ENCODE results near the gene DYSF. TPM values are rescaled to one million over a fixed set of nuclear protein-coding genes. Genes with fewer than 3 reads are reported as not detected.

Gene DYSF
- total RNA-seq, 1 donor from 2014 or later: 20.1 TPM

DNA sequence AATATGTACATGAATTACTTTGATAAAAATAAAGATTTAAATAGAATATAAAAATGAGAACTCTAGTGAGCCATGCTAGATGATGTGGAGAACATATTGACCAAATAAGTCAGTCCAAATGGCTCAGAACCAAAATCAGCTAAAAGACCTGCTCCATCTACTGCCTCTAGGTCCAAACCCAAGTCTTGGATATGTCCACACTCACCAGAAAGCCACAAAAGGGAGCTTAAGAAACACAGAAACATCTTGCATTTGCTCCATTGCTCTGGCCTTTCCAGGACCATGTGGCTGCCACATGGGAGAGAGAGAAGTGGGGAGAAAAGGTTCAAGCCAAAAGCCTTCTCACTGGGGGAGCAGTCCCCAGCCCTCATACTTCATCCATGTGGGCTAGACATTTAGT, 272.5 kb downstream of the DYSF start:
- DNase-seq (ENCODE audit: low read depth): no peak

DNA sequence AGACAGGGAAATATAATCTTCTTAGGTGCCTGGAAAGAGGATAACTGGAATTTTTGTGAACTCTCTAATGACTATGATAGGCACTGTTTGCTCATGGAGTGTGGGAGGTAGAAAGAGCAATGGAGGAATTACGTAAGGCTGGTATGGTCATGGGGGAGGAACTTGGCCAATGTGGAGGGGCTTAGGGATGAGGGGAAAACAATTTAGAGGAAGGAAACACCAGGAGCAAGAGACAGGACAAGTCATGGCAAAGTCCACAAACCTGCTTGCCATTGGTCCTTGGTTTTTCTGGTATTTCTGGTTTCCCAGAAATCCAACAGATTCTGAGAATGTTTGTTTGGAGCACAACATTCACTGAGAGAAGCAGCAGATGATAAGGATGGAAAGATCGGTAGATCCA, 274.2 kb downstream of the DYSF start:
- no peak for DNase-seq (ENCODE audit: low read depth)

DNA sequence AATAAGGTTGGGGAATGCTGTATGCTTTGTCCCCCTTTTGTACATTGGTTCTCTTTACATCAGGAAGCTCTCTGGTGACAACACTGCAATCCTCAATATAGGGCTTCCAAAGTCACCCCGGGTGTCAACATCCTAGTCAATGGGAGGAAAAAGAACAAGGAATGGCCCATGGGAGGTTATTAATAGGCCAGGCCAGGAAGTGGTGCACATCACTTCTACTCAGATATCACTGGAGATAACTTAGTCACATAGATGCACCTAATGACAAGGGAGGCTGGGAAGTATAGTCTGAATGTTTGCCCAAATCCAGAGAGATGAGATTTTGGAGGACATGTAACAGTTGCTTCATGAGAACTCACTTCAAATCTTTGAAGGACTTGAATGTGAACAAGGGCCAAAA, 274.7 kb downstream of the DYSF start:
- no peak for DNase-seq (ENCODE audit: low read depth)

DNA sequence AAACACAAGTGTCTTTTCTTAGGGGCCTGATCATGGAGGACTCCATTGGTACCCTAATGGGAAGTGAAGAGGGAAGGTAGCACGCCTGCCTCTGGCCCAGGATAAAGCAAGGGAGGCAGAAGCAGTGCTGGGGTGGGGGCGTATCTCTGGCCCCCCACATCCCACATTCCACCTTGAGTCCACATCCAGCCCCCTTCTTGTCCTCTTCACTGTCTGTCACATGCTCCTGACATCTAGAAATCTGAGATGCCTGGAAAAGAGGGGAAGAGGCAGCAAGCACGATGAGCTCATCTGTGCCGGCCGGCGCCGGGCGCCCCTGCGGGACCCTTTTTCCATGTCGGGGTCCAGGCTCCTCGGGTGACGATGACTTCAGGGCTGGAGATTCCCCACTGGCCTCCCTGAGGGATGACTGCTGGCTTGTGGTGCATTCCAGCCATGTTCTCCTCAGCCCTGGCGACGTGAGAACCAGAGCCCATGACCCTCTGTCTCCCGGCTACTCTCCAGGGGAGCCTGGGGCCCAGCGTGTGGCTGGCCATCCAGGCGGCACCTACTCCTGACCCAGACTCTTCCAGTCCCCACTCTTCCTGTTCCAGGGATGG, 277.5 kb downstream of the DYSF start:
- DNase-seq (ENCODE audit: low read depth): no peak

DNA sequence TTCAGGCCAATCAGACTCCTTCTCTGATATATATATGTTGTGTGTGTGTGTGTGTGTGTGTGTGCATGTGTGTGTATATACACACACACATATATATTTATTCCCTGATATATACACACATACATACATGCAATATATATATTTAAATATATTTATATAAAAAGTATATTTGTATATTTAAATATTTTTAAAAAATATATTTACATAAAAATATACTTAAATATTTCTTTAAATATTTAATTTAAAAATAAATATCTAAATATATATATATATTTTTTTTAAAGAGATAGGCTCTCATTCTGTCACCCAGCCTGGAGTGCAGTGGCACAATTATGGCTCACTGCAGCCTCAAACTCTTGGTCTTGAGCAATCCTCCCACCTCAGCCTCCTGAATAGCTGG, 281.3 kb downstream of the DYSF start:
- DNase-seq (ENCODE audit: low read depth): no peak

DNA sequence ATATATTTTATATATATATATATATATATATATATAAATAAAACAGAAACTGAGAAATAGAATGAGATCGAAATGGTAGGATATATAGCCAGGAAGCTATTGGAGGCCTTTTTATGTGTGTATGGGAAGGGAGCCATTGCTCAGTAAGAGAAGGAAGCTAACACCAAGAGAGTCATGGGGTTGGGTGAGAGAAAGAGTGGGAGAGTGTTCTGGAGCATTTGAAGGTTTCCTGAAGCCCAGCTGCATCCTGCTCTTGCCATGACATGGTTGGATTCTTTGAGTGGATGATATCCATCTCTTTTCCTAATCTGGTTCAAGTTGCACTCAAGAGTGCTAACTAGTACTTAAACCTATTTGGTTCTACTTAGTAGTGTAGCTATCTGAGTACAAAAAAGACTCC, 282.3 kb downstream of the DYSF start:
- no peak for DNase-seq (ENCODE audit: low read depth)

Other genes with a start within 250 kb of the DYSF start
- gene PAIP2B, start 226.5 kb upstream of the DYSF start, total RNA-seq: 1.2 and 4.3 TPM in 2 replicates
- gene ZNF638, start 121.8 kb upstream of the DYSF start, total RNA-seq: 73.3 and 153 TPM in 2 replicates

Data from renal cortical epithelial cell (primary cell).